ENCODE results near the gene CACNB1. TPM values are rescaled to one million over a fixed set of nuclear protein-coding genes. Genes with fewer than 3 reads are reported as not detected.

Gene CACNB1
- total and polyA plus RNA-seq, 2 donors (not counting 1 experiment from before 2014, with no cell fraction given), result 3.8 to 12.4 TPM

DNA sequence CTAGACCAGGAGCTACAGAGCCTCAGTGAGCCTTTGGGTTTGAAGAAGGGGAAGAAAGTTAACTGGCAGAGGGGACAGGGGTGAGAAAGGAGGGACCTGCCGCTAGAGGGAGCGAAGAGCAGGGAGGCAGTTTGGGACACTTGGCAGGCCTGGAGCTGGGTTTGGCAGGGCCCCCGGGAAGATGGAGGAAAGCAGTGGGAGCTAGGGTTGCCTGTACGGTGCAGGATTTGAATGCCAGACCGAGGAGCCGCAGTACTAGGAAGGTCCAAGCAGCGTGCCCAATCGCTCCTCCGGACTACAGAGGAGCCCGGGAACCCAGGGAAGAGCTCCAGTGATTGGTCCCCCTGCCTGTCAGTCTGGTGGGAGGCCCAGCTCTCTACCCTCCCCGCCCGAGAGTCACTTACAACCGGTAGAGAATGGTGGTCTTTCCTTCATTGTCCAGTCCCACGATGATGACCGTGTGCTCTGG lies 32.8 kb downstream of the CACNB1 start:
- no peaks in the 10 kb centered on the region for H4K20me1 ChIP-seq (ENCODE audit: control insufficient read depth, insufficient read depth, low read length, poor library complexity, severe bottlenecking)
- H3K27ac ChIP-seq (ENCODE audit: low read length in 2 of 2), result no peak overlapping the region
- peak overlapping the region; percentile 36 to 74 (median 69) for H3K4me3 ChIP-seq (ENCODE audit: control extremely low read depth in 1 of 5, extremely low read depth in 1 of 5, insufficient read depth in 1 of 5, low read depth in 2 of 5, low read length in 4 of 5)
- peak overlapping the region; percentile 87 for H2AFZ ChIP-seq (ENCODE audit: insufficient read depth, low read depth, low read length, poor library complexity, severe bottlenecking)
- Mint-ChIP-seq H3K27ac (peak overlapping the region; percentile 29), H3K4me3 (peak overlapping the region; percentile 90), H3K9me3 (ENCODE audit: insufficient read depth) (no peaks in the 10 kb centered on the region), H3K4me1 (peaks cover 28% of the 10 kb centered on the region), H3K27me3 (peaks cover 14% of the 10 kb centered on the region)
- peak; percentile 89 for ATAC-seq (ENCODE audit: low read depth)
- peaks cover 0 to 12% (median 0%) of the 10 kb centered on the region in 3 donors for H3K9me3 ChIP-seq (ENCODE audit: control extremely low read depth in 1 of 3, control insufficient read depth in 2 of 3, insufficient read depth in 1 of 3, low read length in 2 of 3)
- CTCF ChIA-PET, result interaction anchor here (0.6 to 6.9 kb wide), 30 partner anchors 10 to 488 kb away, joined by 3 to 77 read pairs (median 4); partner anchors contain the start of genes PLXDC1 and RPL19
- DNase-seq, result peak; percentile 86
- peak overlapping the region; percentile 71 for H3K9ac ChIP-seq (ENCODE audit: low read length)
- POLR2A ChIA-PET, result interaction anchor here (1.1 to 1.2 kb wide), 2 partner anchors 11 to 35 kb away, joined by 5 to 10 read pairs; partner anchors contain the start of gene RPL19
- TF ChIP-seq, protein P1, sequence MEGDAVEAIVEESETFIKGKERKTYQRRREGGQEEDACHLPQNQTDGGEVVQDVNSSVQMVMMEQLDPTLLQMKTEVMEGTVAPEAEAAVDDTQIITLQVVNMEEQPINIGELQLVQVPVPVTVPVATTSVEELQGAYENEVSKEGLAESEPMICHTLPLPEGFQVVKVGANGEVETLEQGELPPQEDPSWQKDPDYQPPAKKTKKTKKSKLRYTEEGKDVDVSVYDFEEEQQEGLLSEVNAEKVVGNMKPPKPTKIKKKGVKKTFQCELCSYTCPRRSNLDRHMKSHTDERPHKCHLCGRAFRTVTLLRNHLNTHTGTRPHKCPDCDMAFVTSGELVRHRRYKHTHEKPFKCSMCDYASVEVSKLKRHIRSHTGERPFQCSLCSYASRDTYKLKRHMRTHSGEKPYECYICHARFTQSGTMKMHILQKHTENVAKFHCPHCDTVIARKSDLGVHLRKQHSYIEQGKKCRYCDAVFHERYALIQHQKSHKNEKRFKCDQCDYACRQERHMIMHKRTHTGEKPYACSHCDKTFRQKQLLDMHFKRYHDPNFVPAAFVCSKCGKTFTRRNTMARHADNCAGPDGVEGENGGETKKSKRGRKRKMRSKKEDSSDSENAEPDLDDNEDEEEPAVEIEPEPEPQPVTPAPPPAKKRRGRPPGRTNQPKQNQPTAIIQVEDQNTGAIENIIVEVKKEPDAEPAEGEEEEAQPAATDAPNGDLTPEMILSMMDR (IDR thresholded peaks at IDR 0.05), result peak; percentile 85
- no peak for TF ChIP-seq EZH2 (IDR thresholded peaks at IDR 0.05; ENCODE audit: borderline replicate concordance, insufficient read depth, low read depth, low read length, poor library complexity, severe bottlenecking)
- H3K36me3 ChIP-seq (replicated peaks in 1 of 2; ENCODE audit: control extremely low read depth in 1 of 2, control insufficient read depth in 1 of 2, extremely low read depth in 1 of 2, insufficient read depth in 2 of 2, low read length in 1 of 2), result no peaks in the 10 kb centered on the region
- intact Hi-C loops (cut with micrococcal nuclease), result loop anchor here (1.0 kb wide), 3 partner anchors 10 to 80 kb away; no protein-coding TSS in a partner anchor
- peaks cover 27 to 29% of the 10 kb centered on the region in 2 donors for H3K4me1 ChIP-seq (ENCODE audit: control insufficient read depth in 2 of 2, insufficient read depth in 2 of 2, low read length in 2 of 2)
- H3K27me3 ChIP-seq (replicated peaks in 1 of 4; ENCODE audit: control extremely low read depth in 1 of 4, control insufficient read depth in 3 of 4, insufficient read depth in 4 of 4, low read length in 3 of 4), result peaks cover 0 to 38% (median 10%) of the 10 kb centered on the region in 4 experiments
- H3K4me2 ChIP-seq (replicated peaks; ENCODE audit: low read depth, low read length, poor library complexity, severe bottlenecking), result peak overlapping the region; percentile 89
- H3K79me2 ChIP-seq (ENCODE audit: control insufficient read depth, insufficient read depth, low read length), result no peaks in the 10 kb centered on the region
- 0% methylated on average over 15 of the region's 15 CpGs for WGBS (ENCODE audit: insufficient coverage)

DNA sequence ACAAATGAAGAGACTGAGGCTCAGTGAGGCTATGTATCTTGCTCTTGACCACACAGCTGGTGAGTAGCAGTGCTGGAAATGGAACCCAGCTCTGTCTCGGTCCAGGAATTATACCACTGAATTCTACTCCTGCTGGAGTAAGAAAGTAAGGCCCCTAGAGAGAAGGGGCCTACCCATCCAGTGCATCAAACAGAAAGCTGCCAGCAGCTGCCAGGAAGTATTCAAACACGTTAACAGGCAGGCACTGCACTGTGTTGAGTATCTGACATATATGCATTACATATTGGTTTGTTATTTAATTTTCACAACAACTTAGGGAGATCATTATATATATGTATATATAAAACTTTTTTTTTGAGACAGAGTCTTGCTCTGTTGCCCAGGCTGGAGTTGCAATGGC lies 35.5 kb downstream of the CACNB1 start:
- ChIA-PET POLR2A (no interaction called here), CTCF (interaction anchor here (0.6 to 6.0 kb wide), 6 partner anchors 8 to 88 kb away, joined by 3 to 58 read pairs (median 4); no protein-coding TSS in a partner anchor)
- intact Hi-C loops (cut with micrococcal nuclease), result no loop called here
- no peaks in the 10 kb centered on the region for H3K9me3 Mint-ChIP-seq (ENCODE audit: insufficient read depth)
- DNase-seq (no peak), ATAC-seq (ENCODE audit: low read depth) (no peak)
- Histone ChIP-seq H3K9ac (ENCODE audit: low read length) (no peak overlapping the region), H3K27ac (ENCODE audit: low read length in 2 of 2) (no peak overlapping the region), H3K9me3 (ENCODE audit: control extremely low read depth in 1 of 3, control insufficient read depth in 2 of 3, insufficient read depth in 1 of 3, low read length in 2 of 3) (peaks cover 0 to 9% (median 0%) of the 10 kb centered on the region in 3 donors), H3K27me3 (replicated peaks in 1 of 4; ENCODE audit: control extremely low read depth in 1 of 4, control insufficient read depth in 3 of 4, insufficient read depth in 4 of 4, low read length in 3 of 4) (peaks cover 0 to 27% (median 8%) of the 10 kb centered on the region in 4 experiments), H3K36me3 (replicated peaks in 1 of 2; ENCODE audit: control extremely low read depth in 1 of 2, control insufficient read depth in 1 of 2, extremely low read depth in 1 of 2, insufficient read depth in 2 of 2, low read length in 1 of 2) (no peaks in the 10 kb centered on the region), H4K20me1 (ENCODE audit: control insufficient read depth, insufficient read depth, low read length, poor library complexity, severe bottlenecking) (no peaks in the 10 kb centered on the region), H3K79me2 (ENCODE audit: control insufficient read depth, insufficient read depth, low read length) (no peaks in the 10 kb centered on the region), H3K4me1 (ENCODE audit: control insufficient read depth in 2 of 2, insufficient read depth in 2 of 2, low read length in 2 of 2) (peaks cover 18% of the 10 kb centered on the region in 2 donors), H3K4me3 (ENCODE audit: control extremely low read depth in 1 of 5, extremely low read depth in 1 of 5, insufficient read depth in 1 of 5, low read depth in 2 of 5, low read length in 4 of 5) (no peak overlapping the region), H3K4me2 (replicated peaks; ENCODE audit: low read depth, low read length, poor library complexity, severe bottlenecking) (no peak overlapping the region), H2AFZ (ENCODE audit: insufficient read depth, low read depth, low read length, poor library complexity, severe bottlenecking) (no peak overlapping the region)
- H3K4me1 Mint-ChIP-seq, result peaks cover 20% of the 10 kb centered on the region
- TF ChIP-seq EZH2 (IDR thresholded peaks at IDR 0.05; ENCODE audit: borderline replicate concordance, insufficient read depth, low read depth, low read length, poor library complexity, severe bottlenecking), result no peak
- TF ChIP-seq, protein P1 (IDR thresholded peaks at IDR 0.05), result no peak
- peaks cover 10% of the 10 kb centered on the region for H3K27me3 Mint-ChIP-seq
- H3K27ac Mint-ChIP-seq, result no peak overlapping the region
- 0% methylated on average over 1 of the region's 2 CpGs for WGBS (ENCODE audit: insufficient coverage)
- H3K4me3 Mint-ChIP-seq, result no peak overlapping the region

Data from B cell (primary cell).